ENCODE measurements around the gene CLSTN3. TPM values are rescaled to one million over a fixed set of nuclear protein-coding genes. Genes with fewer than 3 reads are reported as not detected.

Gene CLSTN3
- total RNA-seq, 1 experiment from 2014 or later: 34.6 TPM

DNA sequence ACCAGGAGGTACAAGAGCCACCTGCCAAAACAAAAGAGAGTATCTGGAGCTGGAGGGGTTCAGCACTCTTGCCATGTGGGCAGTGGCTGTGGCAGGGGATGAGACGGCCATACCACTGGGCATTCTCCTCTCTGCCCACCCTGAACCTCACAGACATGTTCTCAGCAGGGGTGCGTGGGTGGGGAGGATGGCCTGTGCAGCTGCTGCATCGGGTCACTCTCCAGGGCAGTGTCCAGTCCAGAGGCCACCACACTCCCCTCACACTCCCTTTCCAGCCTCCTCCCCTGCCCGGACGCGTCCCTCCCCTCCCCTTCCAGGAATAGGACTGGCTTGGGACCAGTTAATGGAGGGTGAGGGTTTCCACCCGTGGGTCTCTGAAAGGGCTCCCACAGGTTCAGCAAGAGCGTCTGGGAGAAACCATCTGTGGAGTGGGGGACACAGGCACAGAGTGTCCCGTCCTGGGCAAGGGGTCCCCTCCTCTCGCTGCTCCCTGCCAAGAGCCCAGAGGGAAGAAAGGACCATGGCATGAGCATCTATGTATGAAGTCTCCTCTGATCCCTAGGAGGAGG is 38.4 kb upstream of the CLSTN3 start:
- peak overlapping the region; percentile 93 for H3K27ac Mint-ChIP-seq (ENCODE audit: low read depth, unreplicated experiment)
- POLR2A ChIA-PET: interaction anchor here (0.6 to 9.4 kb wide), 16 partner anchors 12 to 363 kb away, joined by 3 to 96 read pairs (median 6); partner anchors contain the start of genes C1RL, C1S and LPCAT3

DNA sequence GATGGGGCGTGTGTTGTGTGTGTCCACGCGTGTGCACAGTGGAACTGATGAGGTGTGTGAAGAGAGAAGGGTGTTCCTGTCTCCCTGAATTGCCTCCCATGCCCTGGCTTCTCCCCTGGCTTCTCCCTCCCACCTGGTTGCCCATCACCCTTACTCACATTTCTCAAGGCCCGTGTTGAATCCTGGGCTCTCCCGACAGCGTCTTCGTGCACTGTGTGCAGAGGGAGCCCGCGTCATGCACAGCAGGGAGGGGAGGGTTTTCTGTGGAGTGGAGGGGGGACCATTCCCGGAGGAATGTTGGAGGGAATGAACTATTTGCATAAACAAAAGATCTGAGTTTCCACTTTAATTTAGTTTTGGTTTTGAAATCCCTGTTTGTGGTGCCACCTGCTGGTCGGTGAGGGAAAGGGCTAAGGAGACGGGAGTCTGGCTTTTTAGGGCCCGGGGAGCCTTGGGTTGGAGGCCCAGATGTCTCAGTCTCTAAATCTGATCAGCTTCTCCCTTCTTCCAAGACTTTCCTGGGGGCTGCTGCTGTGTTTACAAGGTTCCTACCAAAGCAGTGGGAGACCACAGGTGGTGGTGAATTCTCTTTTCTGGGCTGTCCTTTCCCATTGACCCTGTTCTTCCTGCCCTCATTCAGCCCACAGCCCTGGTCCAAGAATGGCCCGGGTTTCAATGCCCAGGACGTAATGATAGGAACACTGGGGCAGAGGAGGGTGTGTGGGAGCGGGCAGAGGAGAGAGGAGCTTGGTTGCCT is 37.8 kb upstream of the CLSTN3 start, which contains the start of gene C1R:
Gene C1R (minus strand): TSS at position 217 of the 757 bp plus-strand sequence. CDS start 57 bp downstream, at position 160.
- no TSS peak for BruUV-seq (replicated peaks)
- POLR2A ChIA-PET: interaction anchor here (0.6 to 9.4 kb wide), 14 partner anchors 12 to 362 kb away, joined by 3 to 96 read pairs (median 5); partner anchors contain the start of genes C1RL, C1S and LPCAT3

More for the DNA sequence above, 38.4 kb upstream of the CLSTN3 start:
- Mint-ChIP-seq H3K4me3 (ENCODE audit: unreplicated experiment) (peak overlapping the region; percentile 79), H3K27me3 (ENCODE audit: insufficient read depth, unreplicated experiment) (no peaks in the 10 kb centered on the region), H3K36me3 (ENCODE audit: insufficient read depth, unreplicated experiment) (peaks cover 37% of the 10 kb centered on the region), H3K4me1 (ENCODE audit: insufficient read depth, unreplicated experiment) (peaks cover 26% of the 10 kb centered on the region), H3K9me3 (ENCODE audit: unreplicated experiment) (no peaks in the 10 kb centered on the region)
- intact Hi-C loops (cut with micrococcal nuclease): loop anchor here (1.0 to 5.0 kb wide), 5 partner anchors 18 to 147 kb away; partner anchors contain the start of genes C12orf57, C1RL, C1S and EMG1
- CTCF ChIA-PET: interaction anchor here (0.6 to 10.6 kb wide), 15 partner anchors 11 to 147 kb away, joined by 3 to 116 read pairs (median 8); partner anchors contain the start of genes C1RL and C1S
- no peak for TF ChIP-seq CTCF (IDR thresholded peaks at IDR 0.05; ENCODE audit: unreplicated experiment)
- no TSS peak for BruUV-seq (replicated peaks)
- DNase-seq (ENCODE audit: unreplicated experiment): no peak

GRCh38 chr12:7092986-7093460 is 37.1 kb upstream of the CLSTN3 start:
- DNase-seq (ENCODE audit: unreplicated experiment): no peak
- BruUV-seq (replicated peaks): no TSS peak
- Mint-ChIP-seq H3K27me3 (ENCODE audit: insufficient read depth, unreplicated experiment) (no peaks in the 10 kb centered on the region), H3K36me3 (ENCODE audit: insufficient read depth, unreplicated experiment) (peaks cover 48% of the 10 kb centered on the region), H3K9me3 (ENCODE audit: unreplicated experiment) (no peaks in the 10 kb centered on the region), H3K4me3 (ENCODE audit: unreplicated experiment) (peak overlapping the region; percentile 79), H3K4me1 (ENCODE audit: insufficient read depth, unreplicated experiment) (peaks cover 26% of the 10 kb centered on the region), H3K27ac (ENCODE audit: low read depth, unreplicated experiment) (peak overlapping the region; percentile 93)
- intact Hi-C loops (cut with micrococcal nuclease): loop anchor here (1.0 to 5.0 kb wide), 5 partner anchors 16 to 149 kb away; partner anchors contain the start of genes C12orf57, C1RL, C1S and EMG1
- CTCF ChIA-PET: interaction anchor here (0.6 to 10.6 kb wide), 21 partner anchors 10 to 147 kb away, joined by 3 to 116 read pairs (median 4); partner anchors contain the start of genes C1RL and C1S
- TF ChIP-seq CTCF (IDR thresholded peaks at IDR 0.05; ENCODE audit: unreplicated experiment): no peak
- POLR2A ChIA-PET: interaction anchor here (0.8 to 9.4 kb wide), 12 partner anchors 12 to 148 kb away, joined by 3 to 96 read pairs (median 5); partner anchors contain the start of genes C1RL and C1S

More for the DNA sequence above, 37.8 kb upstream of the CLSTN3 start, which contains the start of gene C1R:
- peak; percentile 75 for TF ChIP-seq CTCF (IDR thresholded peaks at IDR 0.05; ENCODE audit: unreplicated experiment)
- Mint-ChIP-seq H3K36me3 (ENCODE audit: insufficient read depth, unreplicated experiment) (peaks cover 43% of the 10 kb centered on the region), H3K27me3 (ENCODE audit: insufficient read depth, unreplicated experiment) (no peaks in the 10 kb centered on the region), H3K4me3 (ENCODE audit: unreplicated experiment) (peak within 1 kb of the TSS; percentile 79), H3K27ac (ENCODE audit: low read depth, unreplicated experiment) (peak within 1 kb of the TSS; percentile 93), H3K9me3 (ENCODE audit: unreplicated experiment) (no peaks in the 10 kb centered on the region), H3K4me1 (ENCODE audit: insufficient read depth, unreplicated experiment) (peaks cover 26% of the 10 kb centered on the region)
- CTCF ChIA-PET: interaction anchor here (0.6 to 10.6 kb wide), 21 partner anchors 10 to 146 kb away, joined by 3 to 116 read pairs (median 4); partner anchors contain the start of genes C1RL and C1S
- intact Hi-C loops (cut with micrococcal nuclease): loop anchor here (1.0 to 5.0 kb wide), 5 partner anchors 17 to 148 kb away; partner anchors contain the start of genes C12orf57, C1RL, C1S and EMG1
- DNase-seq (ENCODE audit: unreplicated experiment): peak; percentile 88

All from MCF 10A (cell line).